Measurements from ENCODE around the gene SIL1.

- TF ChIP-seq POLR2A (IDR thresholded peaks at IDR 0.05; ENCODE audit: low read depth, low read length) (no peak), CTCF (IDR thresholded peaks at IDR 0.05; ENCODE audit: extremely low read depth in 1 of 2, insufficient read depth in 1 of 2, low read depth in 1 of 2, low read length in 2 of 2) (no peak), MAX (IDR thresholded peaks at IDR 0.05; ENCODE audit: insufficient read depth, insufficient read length) (no peak), JUN (IDR thresholded peaks at IDR 0.05; ENCODE audit: borderline replicate concordance, insufficient read depth, insufficient read length, low read depth) (no peak), POLR2AphosphoS5 (IDR thresholded peaks at IDR 0.05; ENCODE audit: insufficient read depth, low read depth, low read length) (no peak), MYC (IDR thresholded peaks at IDR 0.05; ENCODE audit: low read depth, low read length) (no peak), EZH2 (IDR thresholded peaks at IDR 0.05; ENCODE audit: borderline replicate concordance, low read depth, low read length, severe bottlenecking) (no peak), FOS (IDR thresholded peaks at IDR 0.05; ENCODE audit: borderline replicate concordance, insufficient read depth, low read length) (no peak), GATA2 (IDR thresholded peaks at IDR 0.05; ENCODE audit: insufficient read depth, insufficient read length, low read depth, low read length) (no peak)
Observed at GRCh38 chr5:138898742-138899141, 299.4 kb downstream of the SIL1 start.
